Neural cell (in vitro differentiated cells): ENCODE measurements around the gene CFAP299.

Experiments
- EZH2 ChIP-seq: fragments of 200-600, 300-800 bp; shearing (Covaris generic), sonication (generic); IDR thresholded peaks from 2 replicates; pipeline ENCODE4 v1.6.1; 2014; ENCODE audit warnings: antibody characterized with exemption, low read length, borderline replicate concordance, mild to moderate bottlenecking; ENCODE audit not compliant: insufficient read depth, poor library complexity, severe bottlenecking
- POLR2AphosphoS5 ChIP-seq: IDR thresholded peaks from 2 replicates; pipeline ENCODE4 v1.6.1; 2012
- TAF1 ChIP-seq: IDR thresholded peaks from 2 replicates; pipeline ENCODE4 v1.6.1; 2012; ENCODE audit warnings: low read depth
- TF ChIP-seq, protein P1 (sequence below): fragments of 450-650 bp; IDR thresholded peaks from 2 replicates; pipeline ENCODE4 v1.5.1; 2014; ENCODE audit warnings: antibody characterized with exemption, mild to moderate bottlenecking, moderate library complexity; ENCODE audit not compliant: poor library complexity, severe bottlenecking

DNA sequence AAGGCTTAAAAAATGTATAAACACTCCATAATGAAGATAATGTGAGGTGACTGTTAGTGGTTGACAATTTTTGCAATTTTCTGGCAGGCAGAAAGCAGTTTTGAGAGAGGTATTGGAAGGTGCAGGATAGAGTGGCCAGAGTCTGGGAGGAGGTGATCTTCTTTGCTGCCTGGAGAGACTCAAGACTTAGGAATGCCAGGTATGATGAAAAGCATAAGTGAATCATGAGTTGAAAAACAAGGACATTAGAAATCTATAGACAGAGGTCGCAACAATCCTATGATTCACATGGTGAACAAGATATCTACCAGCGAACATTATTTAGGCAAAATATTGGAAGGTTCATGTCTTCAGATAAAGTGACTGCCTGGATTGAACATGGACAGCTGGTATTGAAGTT is 118.5 kb downstream of the CFAP299 start:
- TF ChIP-seq POLR2AphosphoS5 (no peak), TAF1 (no peak), EZH2 (no peak)
- TF ChIP-seq, protein P1, sequence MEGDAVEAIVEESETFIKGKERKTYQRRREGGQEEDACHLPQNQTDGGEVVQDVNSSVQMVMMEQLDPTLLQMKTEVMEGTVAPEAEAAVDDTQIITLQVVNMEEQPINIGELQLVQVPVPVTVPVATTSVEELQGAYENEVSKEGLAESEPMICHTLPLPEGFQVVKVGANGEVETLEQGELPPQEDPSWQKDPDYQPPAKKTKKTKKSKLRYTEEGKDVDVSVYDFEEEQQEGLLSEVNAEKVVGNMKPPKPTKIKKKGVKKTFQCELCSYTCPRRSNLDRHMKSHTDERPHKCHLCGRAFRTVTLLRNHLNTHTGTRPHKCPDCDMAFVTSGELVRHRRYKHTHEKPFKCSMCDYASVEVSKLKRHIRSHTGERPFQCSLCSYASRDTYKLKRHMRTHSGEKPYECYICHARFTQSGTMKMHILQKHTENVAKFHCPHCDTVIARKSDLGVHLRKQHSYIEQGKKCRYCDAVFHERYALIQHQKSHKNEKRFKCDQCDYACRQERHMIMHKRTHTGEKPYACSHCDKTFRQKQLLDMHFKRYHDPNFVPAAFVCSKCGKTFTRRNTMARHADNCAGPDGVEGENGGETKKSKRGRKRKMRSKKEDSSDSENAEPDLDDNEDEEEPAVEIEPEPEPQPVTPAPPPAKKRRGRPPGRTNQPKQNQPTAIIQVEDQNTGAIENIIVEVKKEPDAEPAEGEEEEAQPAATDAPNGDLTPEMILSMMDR = no peak
